SU-DHL-6 (cell line): Measurements from ENCODE around the gene PDK3.

ENCODE experiments used
- CTCF ChIP-seq: fragments of 200-600 bp; sonication (generic); IDR thresholded peaks from one replicate; pipeline ENCODE4 v1.5.1; 2017; ENCODE audit warnings: antibody characterized with exemption, mild to moderate bottlenecking, low read length, moderate library complexity; ENCODE audit not compliant: insufficient read depth, poor library complexity, severe bottlenecking
- EZH2phosphoT487 ChIP-seq: fragments of 200-600 bp; sonication (generic), shearing (Covaris generic); conservative IDR thresholded peaks from 2 replicates; pipeline ENCODE4 v1.6.1; 2018; ENCODE audit warnings: mild to moderate bottlenecking, antibody characterized with exemption, low read length, moderate library complexity, mixed read lengths

- no peak for TF ChIP-seq CTCF
- TF ChIP-seq EZH2phosphoT487: no peak
Observed at GRCh38 chrX:24520472-24520871, 55.4 kb downstream of the PDK3 start.
